Fibroblast of skin of back (primary cell): ENCODE data around the gene CTDNEP1.

Source experiments
- DNase-seq: peaks from one replicate; pipeline ENCODE4 v3.0.0-alpha.2; 2013

CTDNEP1 gene

DNA sequence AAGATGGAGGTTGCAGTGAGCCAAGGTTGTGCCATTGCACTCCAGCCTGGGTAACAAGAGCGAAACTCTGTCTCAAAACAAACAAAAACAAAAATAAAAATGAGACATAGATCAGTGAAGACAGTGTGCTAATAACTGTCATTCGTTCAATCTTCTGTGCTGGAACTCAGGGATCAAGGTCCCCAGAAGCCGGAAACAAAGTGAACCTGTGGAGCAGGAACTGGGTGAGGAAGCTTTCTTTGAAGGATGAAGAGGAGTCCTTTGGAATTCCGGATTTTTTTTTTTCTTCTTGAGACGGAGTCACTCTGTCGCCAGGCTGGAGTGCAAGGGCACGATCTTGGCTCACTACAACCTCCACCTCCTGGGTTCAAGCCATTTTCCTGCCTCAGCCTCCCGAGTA lies 27.9 kb upstream of the CTDNEP1 start:
- DNase-seq, result no peak

DNA sequence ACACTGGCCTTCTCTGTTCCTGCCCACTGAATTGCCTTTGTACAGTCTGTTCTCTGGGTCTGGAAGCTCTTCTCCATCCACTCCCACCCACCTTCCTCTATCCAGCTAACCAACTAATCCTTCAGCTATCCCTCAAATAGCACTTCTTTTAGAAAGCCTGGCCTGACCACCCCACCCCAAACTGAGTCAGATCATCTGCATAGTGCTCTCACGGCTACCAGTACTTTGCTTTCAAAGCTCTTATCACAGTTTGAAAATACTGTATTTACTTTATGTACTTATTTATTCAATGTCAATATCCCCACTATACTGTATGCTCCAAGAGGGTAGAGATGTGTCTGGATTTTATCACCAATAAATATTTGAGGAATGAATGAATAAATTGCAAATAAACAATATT lies 15.2 kb upstream of the CTDNEP1 start:
- DNase-seq, result peak; percentile 35

DNA sequence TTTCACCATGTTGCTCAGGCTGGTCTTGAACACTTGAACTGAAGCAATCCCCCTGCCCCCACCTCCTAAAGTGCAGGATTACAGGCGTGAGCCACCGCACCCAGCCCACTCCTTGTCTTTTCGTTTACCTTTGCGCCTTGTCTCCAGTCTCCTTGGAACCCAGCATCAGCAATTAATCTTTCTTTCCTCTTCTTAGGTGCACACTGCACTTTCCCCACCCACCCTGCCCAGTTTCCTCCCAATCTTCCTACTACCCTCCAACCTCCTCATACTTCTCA lies 12.2 kb upstream of the CTDNEP1 start:
- no peak for DNase-seq

DNA sequence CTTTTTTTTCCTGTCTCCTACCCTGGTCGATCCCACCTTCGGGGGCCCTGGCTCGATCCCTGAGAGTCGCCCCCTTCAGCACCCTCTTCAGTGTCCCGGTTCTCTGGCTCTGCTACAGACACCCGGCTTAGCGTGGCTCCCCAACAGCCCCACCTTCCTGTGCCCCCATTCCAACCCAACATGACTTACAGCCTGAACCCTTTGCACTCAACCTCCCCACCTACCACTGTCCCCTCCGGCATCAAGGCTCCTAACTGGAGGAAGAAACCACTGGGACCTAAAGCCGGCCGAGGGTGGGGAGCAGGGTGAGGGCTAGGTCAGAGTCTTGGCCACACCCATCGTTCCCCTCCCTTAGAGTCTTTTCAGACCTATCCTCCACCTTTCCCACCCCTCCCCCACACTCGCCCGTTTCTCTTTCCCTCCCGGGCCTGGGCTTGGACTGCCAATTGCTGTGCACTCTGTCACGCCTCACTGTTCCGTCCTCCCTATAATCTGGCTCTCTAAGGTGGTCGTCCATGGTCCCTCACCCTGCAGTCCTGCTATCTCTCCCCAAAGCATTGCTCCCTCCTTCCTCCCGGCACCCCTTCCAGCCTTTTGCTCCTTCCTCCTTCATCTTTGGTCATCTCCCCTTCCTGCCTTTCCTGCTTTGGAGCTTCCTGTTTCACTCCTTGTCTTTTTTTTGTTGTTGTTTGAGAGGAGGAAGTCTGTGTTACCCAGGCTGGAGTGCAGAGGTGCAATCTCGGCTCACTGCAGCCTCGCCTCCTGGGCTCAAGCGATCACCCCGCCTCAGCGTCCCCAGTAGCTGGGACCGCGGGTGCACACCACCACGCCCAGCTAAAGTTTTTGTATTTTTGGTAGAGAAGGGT lies 11.6 kb upstream of the CTDNEP1 start:
- DNase-seq, result no peak

DNA sequence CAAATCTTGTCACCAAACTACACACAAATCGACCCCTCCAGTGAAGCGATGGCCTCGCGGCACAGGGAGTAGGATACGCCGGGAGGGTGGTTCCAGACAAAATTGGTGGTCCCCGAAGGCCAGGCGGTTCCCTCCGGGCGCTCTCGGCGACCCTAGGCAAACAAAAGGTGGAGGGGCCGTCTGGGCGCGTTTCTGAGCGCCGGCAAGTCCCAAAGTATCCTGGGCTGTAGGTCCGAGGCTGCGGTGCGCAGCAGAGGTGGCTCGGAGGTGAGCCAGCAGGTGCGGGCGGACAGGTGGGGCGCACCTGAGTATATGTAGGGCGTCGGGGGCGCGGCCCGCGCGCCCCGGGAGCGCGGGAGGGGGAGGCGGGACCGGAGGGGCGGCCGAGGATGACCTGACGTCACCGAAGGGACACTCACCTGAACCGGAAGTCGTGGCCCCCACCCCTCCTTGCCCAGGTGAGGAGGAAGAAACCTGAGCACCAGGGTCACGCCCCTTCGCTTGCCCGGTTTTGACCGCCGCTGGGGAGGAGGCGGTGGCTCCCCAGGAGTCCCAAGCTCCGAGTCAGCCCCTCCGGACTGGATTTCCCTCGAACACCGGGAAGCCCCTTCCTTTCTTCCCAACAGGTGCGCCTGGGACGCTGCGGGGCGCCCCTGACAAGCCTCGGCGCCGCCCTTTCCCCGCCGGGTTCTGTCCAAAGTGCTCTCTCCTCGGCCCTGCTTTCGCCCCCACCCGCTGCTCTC lies 10.8 kb upstream of the CTDNEP1 start, which contains the start of gene CLDN7:
CLDN7 (minus strand) TSS at position 287 of the 743 bp plus-strand sequence. CDS start 435 bp downstream, outside the sequence.
- DNase-seq, result no peak

DNA sequence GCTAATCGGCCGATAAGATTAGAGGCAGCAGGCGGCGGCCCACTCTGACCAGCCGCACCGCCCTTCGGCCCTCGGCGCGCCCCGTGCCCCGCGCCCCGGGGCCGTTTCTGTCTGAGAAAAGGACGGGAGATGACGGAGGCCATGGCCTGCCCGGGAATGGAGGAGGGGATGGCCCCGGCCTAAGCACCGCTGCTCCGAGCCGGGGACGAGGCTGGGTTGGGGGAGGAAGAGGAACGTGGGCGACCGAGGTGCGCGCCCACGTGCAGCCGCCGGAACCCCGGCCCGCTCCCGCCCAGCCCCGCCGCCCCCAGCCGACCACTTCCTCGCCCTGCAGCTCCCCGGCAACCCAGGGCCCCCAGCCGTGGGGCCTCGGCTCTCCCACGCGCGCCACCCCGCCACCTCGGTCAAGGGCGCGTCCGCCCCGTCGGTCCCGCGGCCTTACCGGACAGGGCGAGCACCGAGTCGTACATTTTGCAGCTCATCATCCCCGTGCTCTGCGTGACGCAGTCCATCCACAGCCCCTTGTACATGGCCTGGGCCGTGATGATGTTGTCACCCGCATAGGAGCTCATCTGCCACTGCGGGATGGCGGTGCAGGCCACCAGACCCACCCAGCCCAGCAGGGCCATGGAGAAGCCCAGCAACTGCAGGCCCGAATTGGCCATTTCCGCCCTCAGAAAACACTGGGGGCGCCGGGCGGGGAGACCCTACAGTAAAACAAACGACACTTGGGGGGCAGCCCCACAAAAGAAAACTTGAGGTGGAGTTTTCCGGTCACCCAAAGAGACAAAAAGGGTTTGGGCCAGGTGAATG lies 10.1 kb upstream of the CTDNEP1 start:
- no peak for DNase-seq

DNA sequence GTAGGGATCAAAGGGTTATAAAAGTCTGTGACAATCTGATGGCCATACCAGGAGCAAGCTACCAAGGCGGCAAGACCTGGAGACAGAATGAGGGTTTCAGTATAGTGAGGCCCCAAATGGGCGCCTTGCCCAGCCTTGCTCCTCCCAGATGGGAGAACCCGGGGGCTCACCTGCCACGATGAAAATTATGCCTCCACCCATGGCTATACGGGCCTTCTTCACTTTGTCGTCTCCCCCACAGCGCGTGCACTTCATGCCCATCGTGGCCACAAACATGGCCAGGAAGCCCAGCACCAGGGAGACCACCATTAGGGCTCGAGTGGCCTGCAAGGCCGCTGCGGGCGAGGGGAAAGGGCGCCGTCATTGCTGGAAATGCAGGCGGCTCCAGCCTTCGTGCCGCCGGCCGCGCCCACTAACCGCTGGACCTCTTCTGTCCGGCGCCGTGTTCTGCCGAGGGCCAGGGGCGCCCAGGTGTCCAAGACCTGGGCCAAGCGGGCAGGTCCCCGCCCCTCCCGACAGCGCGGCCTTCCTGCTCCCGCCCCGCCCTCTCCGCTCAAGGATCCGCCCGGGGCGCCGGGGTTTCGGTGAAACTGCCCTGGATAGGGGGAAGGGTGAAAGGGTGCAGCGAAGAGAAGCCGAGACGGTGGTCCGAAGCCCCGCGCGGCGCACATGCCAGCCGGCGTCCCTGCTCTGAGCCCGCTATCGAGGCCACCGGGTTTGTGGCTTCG lies 9.3 kb upstream of the CTDNEP1 start:
- DNase-seq, result no peak

DNA sequence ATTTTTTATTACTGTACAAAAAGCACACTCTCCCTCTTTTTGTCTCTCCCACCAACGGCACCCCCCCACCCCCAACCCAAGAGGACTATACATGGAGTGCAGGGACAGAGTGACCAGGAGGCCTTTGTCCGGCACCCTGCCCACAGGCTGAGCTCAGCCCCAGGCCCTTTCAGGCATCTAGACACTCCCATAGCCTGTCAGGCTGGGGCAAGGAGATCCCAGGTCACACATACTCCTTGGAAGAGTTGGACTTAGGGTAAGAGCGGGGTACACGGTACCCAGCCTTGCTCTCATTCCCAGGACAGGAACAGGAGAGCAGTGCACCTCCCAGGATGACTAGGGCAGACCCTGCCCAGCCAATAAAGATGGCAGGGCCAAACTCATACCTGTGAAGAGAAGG lies 8.6 kb upstream of the CTDNEP1 start:
- no peak for DNase-seq

DNA sequence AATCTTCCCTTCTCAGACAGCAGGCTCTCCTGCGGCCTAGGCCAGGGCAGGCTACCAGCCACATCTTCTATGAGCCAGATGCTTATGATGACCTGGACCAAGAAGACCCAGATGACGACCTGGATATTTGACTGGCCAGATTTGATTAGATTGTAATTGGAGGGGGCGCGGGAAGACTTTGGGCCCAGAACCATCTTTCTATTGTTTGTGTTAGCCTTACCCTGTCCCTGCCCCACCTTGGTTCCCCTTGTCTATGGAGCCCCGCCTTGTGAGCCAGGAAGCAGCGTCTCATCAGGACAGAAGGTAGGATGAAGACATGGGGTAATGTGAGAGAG lies 8.0 kb upstream of the CTDNEP1 start:
- no peak for DNase-seq

DNA sequence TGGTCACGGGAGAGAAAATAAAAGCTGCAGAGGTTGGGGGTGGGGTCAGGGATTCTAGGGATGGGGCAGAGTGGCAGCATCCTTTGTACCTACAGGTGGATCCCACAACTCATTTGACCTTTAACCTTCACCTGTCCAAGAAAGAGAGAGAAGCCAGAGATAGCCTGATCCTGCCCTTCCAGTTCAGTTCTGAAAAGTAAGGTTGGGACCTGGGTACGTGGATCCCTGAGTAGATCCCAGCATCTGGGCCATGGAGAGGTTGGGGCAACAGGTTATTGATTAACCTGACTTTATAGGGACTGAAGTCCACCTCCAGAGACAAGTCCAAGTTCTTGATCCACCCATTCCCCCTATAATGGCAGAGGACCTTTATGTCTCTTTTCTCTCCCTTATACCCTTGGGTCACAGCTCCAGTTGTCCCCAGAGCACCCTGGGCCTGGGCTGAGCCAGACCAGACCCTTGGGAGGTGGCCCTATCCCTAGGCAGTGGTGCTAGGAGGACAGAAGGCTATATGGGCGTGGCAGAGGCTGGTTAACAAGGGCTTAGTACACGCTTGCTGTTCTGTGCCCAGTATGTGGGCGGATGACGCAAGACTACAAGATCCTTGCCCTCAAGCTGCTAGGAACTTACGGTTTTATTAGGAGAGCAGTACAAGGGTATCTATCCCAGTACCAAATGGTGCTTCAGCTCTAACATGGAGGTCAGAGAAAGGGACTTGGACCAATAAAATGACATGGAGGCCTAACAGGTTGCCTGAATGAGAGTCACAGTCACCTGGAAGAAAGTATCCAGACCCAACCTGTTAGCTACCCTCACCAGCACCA lies 7.4 kb upstream of the CTDNEP1 start:
- no peak for DNase-seq

DNA sequence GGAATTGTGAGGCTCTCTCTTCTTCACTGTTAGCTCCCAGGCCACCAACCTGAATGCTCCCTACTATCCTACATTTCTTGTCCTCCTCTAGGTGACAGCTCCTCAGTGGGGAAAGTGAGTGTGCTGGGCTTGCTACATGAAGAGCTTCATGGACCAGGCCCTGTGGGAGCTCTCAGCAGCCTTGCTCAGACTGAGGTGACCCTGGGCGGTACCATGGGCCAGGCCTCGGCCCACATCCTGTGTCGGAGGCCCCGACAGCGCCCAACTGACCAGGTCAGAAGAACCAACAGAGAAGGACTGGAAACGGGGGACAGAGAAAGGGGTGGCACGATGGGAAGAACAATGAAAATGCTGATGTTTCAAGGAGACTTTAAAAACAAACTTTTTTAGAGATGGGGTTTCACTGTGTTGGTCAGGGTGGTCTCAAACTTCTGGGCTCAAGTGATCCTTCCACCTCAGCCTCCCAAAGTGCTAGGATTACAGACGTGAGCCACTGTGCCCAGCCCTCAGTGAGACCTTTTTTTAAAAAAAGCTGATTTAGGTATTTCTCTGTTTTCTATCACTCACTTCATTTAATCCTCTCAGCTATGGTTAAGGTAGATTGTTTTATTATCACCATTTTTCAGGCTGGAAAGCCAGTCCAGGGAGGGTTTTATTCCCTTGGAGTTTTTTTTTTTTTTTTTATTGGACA lies 5.4 kb upstream of the CTDNEP1 start:
- DNase-seq, result no peak

DNA sequence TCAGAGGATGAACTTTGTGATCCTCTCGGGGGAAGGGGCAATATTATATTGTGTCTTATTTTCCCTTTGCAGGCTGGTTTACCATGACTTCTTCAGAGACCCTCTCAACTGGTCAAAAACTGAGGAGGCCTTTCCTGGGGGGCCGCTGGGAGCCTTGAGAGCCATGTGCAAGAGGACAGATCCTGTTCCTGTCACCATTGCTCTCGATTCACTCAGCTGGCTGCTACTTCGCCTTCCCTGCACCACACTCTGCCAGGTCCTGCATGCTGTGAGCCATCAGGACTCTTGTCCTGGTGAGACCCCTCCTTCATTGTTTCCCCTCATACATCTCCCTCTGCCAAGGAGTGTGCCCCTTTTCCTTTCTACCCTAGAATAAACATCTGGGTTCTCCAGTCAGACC lies 3.0 kb upstream of the CTDNEP1 start:
- DNase-seq, result no peak

DNA sequence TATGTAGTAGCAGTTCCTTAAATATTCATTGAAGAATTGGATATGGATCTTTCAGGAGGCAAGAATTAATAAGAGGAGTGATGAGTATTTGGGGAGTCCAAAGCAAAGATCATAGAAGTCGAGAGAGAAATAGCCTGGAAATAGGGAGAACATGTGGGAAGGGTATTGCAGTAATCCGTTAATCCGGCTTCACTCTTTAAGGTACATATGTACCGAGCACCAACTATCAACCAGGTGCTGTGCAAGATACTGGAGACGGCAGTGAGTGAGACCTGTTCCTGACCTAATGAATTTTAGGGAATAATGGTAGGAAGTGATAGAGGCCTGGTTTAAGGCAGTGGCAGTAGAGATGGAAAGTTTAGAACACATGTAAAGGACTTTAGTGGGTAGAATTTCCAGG lies 1.5 kb upstream of the CTDNEP1 start:
- DNase-seq, result no peak

DNA sequence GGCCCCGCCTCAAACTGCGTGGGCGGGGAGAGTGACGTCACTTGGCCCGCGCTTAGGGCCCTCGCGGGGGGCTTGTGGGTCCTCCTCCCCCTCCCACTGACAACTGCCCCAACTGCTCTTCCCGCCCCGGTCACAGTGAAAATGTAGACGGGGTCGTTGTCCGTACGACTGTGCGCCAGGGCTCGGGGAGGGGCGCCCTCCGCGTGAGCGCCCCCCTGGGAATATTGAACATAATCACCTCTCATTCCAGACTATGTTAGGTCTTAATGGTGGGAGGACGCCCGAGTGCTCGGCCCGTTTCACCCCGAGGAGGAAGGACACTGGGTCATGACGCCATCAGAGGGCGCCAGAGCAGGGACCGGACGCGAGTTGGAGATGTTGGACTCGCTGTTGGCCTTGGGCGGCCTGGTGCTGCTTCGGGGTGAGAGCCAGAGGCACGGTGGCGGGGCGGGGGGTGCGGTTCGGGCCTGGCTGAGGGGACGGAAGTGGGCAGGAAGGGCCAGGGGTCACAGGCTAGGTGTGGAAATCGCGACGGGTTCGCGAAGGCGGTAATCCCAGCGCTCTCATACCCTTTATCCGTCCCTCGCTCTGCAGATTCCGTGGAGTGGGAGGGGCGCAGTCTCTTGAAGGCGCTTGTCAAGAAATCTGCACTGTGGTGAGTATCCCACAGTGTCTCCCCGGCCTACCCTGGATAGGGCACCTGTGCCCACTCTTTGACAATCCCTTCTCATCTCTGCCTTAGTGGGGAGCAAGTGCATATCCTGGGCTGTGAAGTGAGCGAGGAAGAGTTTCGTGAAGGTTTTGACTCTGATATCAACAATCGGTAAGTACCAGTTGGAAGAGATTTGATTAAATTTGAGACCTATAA lies 876 bp upstream of the CTDNEP1 start, which contains the start of gene ELP5:
ELP5 (plus strand) TSS at position 40 of the 868 bp plus-strand sequence; CDS start at position 376, 336 bp downstream.
- DNase-seq, result peak; percentile 97

DNA sequence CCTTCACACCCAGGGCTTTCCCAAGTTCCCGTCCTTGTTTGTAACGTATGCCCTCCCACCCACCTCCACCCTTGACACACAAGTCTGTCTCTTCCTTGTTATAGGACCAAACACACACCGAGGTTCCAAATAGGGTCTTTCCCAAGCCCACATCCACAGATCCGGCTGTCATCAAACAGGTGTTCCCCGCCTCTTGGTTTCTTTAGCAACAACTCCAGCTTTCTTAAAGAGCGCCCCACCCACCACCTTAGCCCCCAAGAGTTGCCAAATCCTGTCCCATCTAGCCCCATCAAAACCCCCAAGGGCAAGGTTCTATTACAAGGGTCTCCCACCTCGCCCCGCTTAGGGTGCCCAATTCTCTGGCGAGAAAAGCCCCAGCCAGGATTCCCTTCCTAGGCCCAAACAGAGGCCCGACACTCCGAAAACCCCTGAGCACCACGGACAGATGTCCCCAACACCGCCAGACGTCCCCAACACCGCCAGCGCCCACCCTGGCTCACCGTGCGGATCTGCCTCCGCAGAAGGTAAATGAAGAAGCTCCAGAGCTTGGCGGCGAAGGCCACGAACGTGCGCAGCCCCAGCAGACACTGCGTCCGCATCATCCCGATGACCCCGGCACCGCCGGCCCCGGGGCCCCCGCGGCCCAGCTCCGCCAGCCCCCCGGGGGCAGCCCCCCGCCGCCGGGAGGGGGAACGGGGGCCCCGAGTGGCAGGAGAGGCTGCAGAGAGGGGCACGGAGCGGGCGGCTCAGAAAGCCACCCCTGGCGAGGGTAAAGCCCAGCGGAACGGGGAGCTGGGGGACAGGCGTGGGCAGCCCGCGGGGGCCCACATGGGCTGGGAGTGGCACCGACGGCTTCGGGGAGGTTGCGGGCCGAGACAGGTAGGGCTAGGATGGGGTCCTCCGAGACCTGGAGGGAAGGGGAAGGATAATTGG lies 573 bp downstream of the CTDNEP1 start:
- DNase-seq, result no peak

DNA sequence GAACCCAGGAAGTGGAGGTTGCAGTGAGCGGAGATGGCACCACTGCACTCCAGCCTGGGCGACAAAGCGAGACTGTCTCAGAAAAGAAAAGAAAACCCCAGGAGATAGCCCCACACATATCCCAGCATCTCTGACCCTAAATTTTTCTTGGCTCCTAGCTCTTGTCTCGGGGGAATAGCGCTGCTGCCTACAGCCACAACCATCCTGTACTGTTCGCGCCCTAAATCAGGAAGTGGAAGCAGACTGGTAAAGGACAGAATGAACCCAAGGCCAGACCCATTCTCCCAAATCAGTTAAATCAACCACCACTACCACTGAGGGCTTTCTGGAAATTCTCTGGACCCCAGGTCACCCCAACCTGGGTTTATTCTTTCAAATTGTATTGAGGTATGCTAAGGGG lies 1.7 kb downstream of the CTDNEP1 start:
- DNase-seq, result no peak

DNA sequence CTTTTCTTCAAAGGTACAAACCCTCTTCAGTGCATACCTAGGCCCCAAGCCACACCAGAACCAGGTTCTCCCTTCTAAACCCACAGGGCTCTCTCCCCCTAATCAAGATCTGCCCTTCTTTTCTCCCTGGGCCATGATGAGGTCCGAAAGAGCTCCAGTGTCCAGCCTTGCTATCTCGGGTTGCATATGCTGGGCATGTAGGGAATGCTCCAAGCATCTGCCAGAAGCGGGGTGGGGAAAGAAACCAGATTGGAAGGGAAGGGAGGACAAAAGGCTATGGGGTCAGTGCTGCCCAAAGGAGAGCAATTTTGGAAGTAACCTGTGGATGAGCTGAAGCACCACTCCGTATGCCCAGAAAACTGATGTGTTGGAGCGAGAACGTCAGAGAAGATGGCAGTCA lies 2.3 kb downstream of the CTDNEP1 start:
- no peak for DNase-seq

DNA sequence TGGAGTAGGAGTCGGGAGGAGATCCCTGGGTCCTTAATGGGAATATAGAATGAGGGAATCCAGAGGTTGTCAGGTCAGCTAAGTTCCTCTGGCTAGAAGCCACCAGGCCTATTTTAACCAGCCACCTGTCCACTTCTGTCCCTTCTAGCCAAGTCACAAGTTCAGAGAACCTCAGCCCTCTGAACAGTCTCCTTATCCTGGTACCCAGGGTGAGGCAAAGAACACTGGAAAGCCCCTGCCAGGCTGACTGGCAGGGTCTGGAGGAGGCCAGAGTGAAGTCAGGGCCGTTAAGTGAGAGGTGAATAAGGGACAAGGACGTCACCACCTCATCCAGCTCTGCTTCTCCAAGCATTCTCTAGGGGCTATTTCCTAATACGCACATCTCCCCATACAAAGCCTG lies 2.7 kb downstream of the CTDNEP1 start:
- no peak for DNase-seq

DNA sequence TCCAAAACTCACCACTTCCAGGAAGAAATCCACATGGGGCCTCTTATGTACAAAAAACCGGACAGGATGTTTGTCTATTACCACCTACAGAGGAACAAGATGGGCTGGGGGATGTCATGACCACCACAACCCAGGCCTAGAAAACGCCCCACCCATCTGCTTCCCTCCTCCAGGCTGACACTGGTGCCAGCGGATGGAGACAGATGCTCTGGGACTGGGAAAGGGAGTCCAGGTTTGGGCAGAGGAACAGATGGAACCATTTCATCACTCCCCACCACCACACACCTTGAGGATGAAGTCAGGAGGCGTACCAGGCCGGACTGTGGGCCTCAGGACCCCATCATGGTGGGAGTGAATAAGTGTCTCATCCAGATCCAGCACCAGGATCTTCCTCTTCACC lies 4.8 kb downstream of the CTDNEP1 start:
- DNase-seq, result no peak
